Cardiac fibroblast (primary cell): ENCODE data around the gene SUCLG1.

Source experiments
- DNase-seq, 2 donors: peaks; one replicate each; pipeline versions ENCODE4 v3.0.0 to v3.0.0-alpha.2; 2010; ENCODE audit warnings: low read depth in 2 of 2
- H3K4me3 ChIP-seq, 2 donors: replicated peaks in 1 of 2; 1 replicate in 1 of 2; 2 replicates in 1 of 2; pipeline ENCODE4 v1.5.1; 2011; ENCODE audit warnings: low read depth in 2 of 2, low read length in 2 of 2, mild to moderate bottlenecking in 2 of 2, moderate library complexity in 1 of 2
- TF ChIP-seq, protein P1 (sequence below): IDR thresholded peaks from one replicate; pipeline ENCODE4 v1.5.1; 2011; ENCODE audit warnings: low read depth, mild to moderate bottlenecking, low read length, inconsistent platforms

The SUCLG1 gene

DNA sequence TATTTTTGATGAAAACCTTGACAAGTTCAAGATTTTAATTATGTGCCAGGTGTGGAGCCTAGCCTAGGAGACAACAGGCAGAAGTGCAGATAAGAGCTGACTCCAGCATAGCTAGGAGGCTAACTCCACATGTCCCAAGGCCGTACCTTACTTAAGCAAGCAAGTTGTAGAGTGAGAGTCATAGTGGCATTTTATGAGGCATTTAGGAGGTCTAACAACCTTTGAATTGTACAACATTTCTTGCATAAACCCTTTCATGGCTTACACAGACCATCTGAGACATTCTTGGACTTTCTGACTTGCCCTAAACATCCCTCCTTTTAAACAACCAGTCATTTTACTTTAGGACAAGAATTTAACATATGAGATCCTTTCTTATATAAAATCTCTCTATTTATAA is 8.3 kb upstream of the SUCLG1 start:
- no peak for DNase-seq
- no peak overlapping the region for H3K4me3 ChIP-seq
- TF ChIP-seq, protein P1, sequence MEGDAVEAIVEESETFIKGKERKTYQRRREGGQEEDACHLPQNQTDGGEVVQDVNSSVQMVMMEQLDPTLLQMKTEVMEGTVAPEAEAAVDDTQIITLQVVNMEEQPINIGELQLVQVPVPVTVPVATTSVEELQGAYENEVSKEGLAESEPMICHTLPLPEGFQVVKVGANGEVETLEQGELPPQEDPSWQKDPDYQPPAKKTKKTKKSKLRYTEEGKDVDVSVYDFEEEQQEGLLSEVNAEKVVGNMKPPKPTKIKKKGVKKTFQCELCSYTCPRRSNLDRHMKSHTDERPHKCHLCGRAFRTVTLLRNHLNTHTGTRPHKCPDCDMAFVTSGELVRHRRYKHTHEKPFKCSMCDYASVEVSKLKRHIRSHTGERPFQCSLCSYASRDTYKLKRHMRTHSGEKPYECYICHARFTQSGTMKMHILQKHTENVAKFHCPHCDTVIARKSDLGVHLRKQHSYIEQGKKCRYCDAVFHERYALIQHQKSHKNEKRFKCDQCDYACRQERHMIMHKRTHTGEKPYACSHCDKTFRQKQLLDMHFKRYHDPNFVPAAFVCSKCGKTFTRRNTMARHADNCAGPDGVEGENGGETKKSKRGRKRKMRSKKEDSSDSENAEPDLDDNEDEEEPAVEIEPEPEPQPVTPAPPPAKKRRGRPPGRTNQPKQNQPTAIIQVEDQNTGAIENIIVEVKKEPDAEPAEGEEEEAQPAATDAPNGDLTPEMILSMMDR, result no peak

DNA sequence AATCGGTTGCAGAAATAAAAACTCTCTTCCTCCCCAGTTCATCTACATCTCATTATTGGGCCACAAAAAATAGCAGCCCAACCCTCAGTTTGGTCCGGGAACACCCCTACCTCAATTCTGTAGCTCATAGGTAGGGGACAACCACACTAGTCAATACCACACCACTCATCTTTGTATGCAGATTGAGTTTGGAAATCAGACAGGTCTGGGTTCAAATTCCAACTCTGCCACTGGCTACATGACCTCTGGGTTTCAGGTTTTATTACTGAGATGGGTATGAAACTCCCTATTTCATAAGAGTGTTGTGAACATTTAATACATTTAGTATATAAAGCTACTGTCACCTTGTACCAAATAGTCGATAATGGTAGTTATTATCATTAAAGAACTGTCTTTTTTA is 2.2 kb upstream of the SUCLG1 start:
- DNase-seq, result no peak
- TF ChIP-seq, protein P1, result no peak
- no peak overlapping the region for H3K4me3 ChIP-seq

DNA sequence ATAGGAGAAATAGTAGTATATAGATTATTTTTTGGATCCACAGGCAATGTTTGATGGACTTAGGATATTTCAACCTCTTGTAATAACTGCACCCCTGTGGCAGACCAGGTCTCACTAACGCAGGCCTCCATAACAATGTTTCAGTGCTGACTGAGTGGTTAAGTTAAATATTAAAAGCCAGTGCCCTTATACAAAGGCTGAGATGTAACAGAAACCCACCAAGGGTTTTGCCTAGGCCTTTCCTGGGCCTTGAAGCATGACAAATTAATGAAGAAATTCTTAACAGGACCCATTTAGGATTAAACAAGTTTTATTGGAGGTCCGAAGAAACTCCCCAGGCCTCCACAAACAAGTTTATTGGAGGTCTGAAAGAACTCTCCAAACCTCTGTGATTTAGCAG is 1.6 kb upstream of the SUCLG1 start:
- no peak overlapping the region for H3K4me3 ChIP-seq
- TF ChIP-seq, protein P1, result no peak
- DNase-seq, result no peak

GRCh38 chr2:84459944-84460429 is 907 bp upstream of the SUCLG1 start:
- TF ChIP-seq, protein P1, result no peak
- DNase-seq, result no peak
- H3K4me3 ChIP-seq, result peak overlapping the region; percentile 92 to 97

- H3K4me3 ChIP-seq, result peak overlapping the region; percentile 92 to 97
- peak; percentile 18 to 19 for DNase-seq
- TF ChIP-seq, protein P1, result no peak
Observed at GRCh38 chr2:84458551-84459017, 496 bp downstream of the SUCLG1 start.

DNA sequence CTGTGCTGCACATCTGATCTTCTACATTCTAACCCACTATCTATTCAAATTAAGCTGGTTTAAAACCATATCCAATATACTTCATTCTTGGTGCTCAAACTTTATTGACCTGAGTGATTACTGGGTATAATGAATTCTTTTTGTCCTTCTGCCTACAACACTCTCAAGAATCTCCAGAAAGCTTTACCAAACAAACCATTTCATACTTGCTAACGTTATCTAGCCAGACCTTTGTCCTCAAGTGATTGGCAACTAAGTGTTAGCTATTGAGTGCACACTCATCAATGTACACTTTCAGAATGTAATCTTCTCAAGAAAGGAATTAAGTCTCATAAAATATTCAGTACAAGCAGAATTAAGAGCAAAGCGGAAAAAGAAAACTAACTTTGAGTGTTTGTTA is 1.4 kb downstream of the SUCLG1 start:
- DNase-seq, result no peak
- H3K4me3 ChIP-seq, result no peak overlapping the region
- TF ChIP-seq, protein P1, result no peak

GRCh38 chr2:84456156-84456555 is 2.9 kb downstream of the SUCLG1 start:
- TF ChIP-seq, protein P1, result no peak

More at GRCh38 chr2:84456156-84456555, 2.9 kb downstream of the SUCLG1 start:
- DNase-seq, result no peak
- H3K4me3 ChIP-seq, result no peak overlapping the region
